Common myeloid progenitor, CD34-positive (primary cell): ENCODE results near the gene SPG7.
"Not testable (repeated sequence)": the region's sequence is repeated elsewhere in the genome, so short reads cannot be mapped to it uniquely, and the experiment has no call there.

Experiments
- CTCF ChIA-PET: fragments of 350-600 bp; sonication (Branson Sonifier 250); formaldehyde crosslinking; loops from one replicate; lab custom pipeline; 2021; ENCODE audit warnings: antibody characterized with exemption; lab: Charles Lee
- POLR2A ChIA-PET: fragments of 350-600 bp; sonication (Branson Sonifier 250); formaldehyde crosslinking; loops from one replicate; lab custom pipeline; 2021; ENCODE audit warnings: antibody characterized with exemption; lab: Charles Lee
- DNase-seq, 3 donors: peaks; one replicate each; pipeline versions ENCODE4 v3.0.0 to v3.0.0-alpha.2; 2013
- H3K27ac ChIP-seq, 2 experiments: 1 replicate in 1 of 2; 2 replicates in 1 of 2; pipeline ENCODE4 v1.7.0; 2013; ENCODE audit warnings: inconsistent platforms in 2 of 2, low read length in 2 of 2, mild to moderate bottlenecking in 2 of 2, low read depth in 1 of 2, moderate library complexity in 1 of 2; ENCODE audit not compliant: severe bottlenecking in 2 of 2, insufficient read depth in 1 of 2, poor library complexity in 1 of 2
- H3K27me3 ChIP-seq, 5 experiments: replicated peaks in 2 of 5; 1 replicate in 3 of 5; 2 replicates in 2 of 5; pipeline versions ENCODE4 v1.6.1 to v1.7.0; 2013; ENCODE audit warnings: low read length in 4 of 5, mild to moderate bottlenecking in 2 of 5, moderate library complexity in 2 of 5, inconsistent platforms in 1 of 5; ENCODE audit not compliant: insufficient read depth in 5 of 5, control insufficient read depth in 4 of 5
- H3K36me3 ChIP-seq, 4 experiments: 1 replicate in 2 of 4; 2 replicates in 2 of 4; pipeline versions ENCODE4 v1.6.1 to v1.7.0; 2013; ENCODE audit warnings: low read length in 3 of 4, control low read depth in 1 of 4, mild to moderate bottlenecking in 1 of 4; ENCODE audit not compliant: control insufficient read depth in 4 of 4, insufficient read depth in 4 of 4
- H3K4me1 ChIP-seq, 4 experiments: 1 replicate in 3 of 4; 2 replicates in 1 of 4; pipeline versions ENCODE4 v1.6.1 to v1.7.1; 2013; ENCODE audit warnings: low read length in 3 of 4, mild to moderate bottlenecking in 3 of 4, control low read depth in 1 of 4, inconsistent platforms in 1 of 4, moderate library complexity in 1 of 4; ENCODE audit not compliant: control insufficient read depth in 4 of 4, insufficient read depth in 4 of 4; ENCODE audit errors: control extremely low read depth in 1 of 4
- H3K4me3 ChIP-seq, 7 experiments: 1 replicate in 4 of 7; 2 replicates in 3 of 7; pipeline versions ENCODE4 v1.5.1 to v1.7.0; 2013; ENCODE audit warnings: mild to moderate bottlenecking in 7 of 7, low read length in 6 of 7, moderate library complexity in 6 of 7, inconsistent platforms in 2 of 7, low read depth in 2 of 7, control low read depth in 1 of 7; ENCODE audit not compliant: insufficient read depth in 4 of 7, control insufficient read depth in 1 of 7; ENCODE audit errors: extremely low read depth in 1 of 7
- H3K9me3 ChIP-seq, 5 experiments: 1 replicate in 4 of 5; 2 replicates in 1 of 5; pipeline versions ENCODE4 v1.6.1 to v1.7.1; 2013; ENCODE audit warnings: low read length in 4 of 5, mild to moderate bottlenecking in 2 of 5, inconsistent platforms in 1 of 5, low read depth in 1 of 5, moderate library complexity in 1 of 5; ENCODE audit not compliant: control insufficient read depth in 4 of 5, insufficient read depth in 2 of 5; ENCODE audit errors: control extremely low read depth in 1 of 5
- WGBS: methylation state at CpG from one replicate; pipeline ENCODE4 v1.1.5; 2013; ENCODE audit not compliant: insufficient coverage; 5-methylcytosine and 5-hydroxymethylcytosine counted together

SPG7 gene

DNA sequence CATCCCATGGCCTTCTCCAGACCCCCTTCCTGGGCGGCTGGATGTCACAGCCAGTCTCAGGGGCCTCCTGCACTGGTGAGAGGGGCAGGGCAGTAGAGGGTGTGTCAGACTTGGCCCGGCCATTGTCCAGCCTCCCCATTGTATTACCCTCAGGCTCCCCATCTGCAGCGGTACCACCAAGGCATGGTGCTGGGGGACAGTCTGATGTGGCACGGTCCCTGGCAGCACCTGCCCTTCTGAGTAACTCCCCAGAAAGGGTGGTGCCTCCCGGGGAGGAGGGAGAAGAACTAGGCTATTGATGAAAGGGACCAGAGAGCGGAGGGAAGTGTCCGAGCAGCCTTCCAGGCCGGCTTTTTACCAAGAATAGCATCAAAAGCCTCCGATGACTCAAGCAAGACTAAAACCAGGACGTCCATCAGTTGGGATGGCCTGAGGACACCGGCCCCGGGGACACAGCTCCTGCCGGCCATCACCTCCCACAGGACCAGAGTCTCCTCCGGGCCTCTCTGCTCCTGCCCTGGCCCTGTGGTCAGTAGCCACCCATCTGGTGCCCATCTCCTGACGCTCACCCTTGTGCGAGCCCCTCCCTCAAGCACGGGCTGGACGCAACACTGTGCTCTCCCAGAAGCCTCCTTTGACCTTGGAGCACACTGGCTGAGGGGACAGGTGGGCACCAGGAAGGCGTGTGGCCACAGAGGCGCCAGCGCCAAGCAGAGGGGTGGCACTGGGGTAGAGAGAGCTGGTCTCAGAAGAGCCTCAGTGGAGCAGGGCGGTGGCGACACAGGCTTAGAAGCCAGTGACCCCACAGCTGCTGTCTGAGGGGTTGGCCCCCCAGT lies 61.5 kb downstream of the SPG7 start:
- WGBS: 98% methylated on average over 20 of the region's 23 CpGs
- Histone ChIP-seq H3K27me3 (peaks cover 0 to 11% (median 0%) of the 10 kb centered on the region in 5 experiments), H3K36me3 (peaks cover 0 to 5% (median 2%) of the 10 kb centered on the region in 4 experiments), H3K4me1 (peaks cover 0 to 45% (median 41%) of the 10 kb centered on the region in 4 experiments), H3K27ac (no peak overlapping the region), H3K4me3 (no peak overlapping the region), H3K9me3 (no peaks in the 10 kb centered on the region)
- ChIA-PET POLR2A (interaction anchor here (0.6 kb wide), 2 partner anchors 33 to 41 kb away, joined by 3 to 4 read pairs; no protein-coding TSS in a partner anchor), CTCF (interaction anchor here (1.3 kb wide), 1 partner anchor 18 kb away, joined by 3 read pairs; no protein-coding TSS in a partner anchor)
- no peak for DNase-seq

DNA sequence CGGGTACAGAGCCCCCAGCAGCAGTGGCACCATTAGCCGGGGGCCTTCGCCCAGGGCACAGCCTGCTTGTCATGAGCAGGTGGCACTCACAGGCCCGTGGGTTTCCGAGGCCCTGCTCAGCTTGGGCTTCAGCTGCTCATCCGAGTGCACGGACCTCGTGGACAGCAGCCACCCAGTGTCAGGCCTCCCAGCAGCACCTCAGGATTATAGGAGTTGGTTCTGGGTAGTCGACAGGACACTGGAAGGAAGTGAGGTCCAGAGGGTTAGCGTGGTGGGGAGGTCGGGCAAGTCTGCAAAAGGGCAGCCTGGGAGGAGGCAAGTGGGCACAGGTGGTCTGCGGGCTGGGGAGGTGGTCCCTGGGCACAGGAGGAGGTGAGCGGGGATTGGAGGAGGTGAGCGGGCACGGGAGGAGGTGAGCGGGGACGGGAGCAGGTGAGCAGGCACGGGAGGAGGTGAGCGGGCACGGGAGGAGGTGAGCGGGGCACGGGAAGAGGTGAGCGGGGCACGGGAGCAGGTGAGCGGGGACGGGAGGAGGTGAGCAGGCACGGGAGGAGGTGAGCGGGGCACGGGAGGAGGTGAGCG lies 62.2 kb downstream of the SPG7 start:
- CTCF ChIA-PET: no interaction called here
- 87% methylated on average over 16 of the region's 30 CpGs for WGBS

DNA sequence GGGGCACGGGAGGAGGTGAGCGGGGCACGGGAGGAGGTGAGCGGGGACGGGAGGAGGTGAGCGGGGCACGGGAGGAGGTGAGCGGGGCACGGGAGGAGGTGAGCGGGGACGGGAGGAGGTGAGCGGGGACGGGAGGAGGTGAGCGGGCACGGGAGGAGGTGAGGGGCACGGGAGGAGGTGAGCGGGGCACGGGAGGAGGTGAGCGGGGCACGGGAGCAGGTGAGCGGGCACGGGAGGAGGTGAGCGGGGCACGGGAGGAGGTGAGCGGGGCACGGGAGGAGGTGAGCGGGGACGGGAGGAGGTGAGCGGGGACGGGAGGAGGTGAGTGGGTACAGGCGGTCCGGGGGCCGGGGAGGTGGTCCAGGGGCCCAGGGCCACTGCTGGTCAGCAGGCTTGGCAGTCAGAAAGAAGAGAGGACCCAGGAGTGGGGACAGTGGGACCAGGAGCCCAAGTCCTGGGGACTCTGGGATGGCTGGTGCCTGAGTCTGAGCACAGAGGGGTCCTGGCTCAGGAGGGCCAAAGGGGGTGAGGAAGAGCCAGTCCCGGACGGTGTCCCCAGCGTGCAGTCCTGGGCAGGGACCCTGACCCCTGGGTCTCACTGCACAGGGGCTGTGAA lies 62.9 kb downstream of the SPG7 start:
- H3K27ac ChIP-seq, DNase-seq, CTCF ChIA-PET, POLR2A ChIA-PET, H3K4me3 ChIP-seq, H3K36me3 ChIP-seq, H3K9me3 ChIP-seq: not testable (repeated sequence)
- WGBS: 95% methylated on average over 20 of the region's 36 CpGs
- Histone ChIP-seq H3K27me3 (peaks cover 0 to 24% (median 2%) of the 10 kb centered on the region in 5 experiments), H3K4me1 (peaks cover 0 to 39% (median 37%) of the 10 kb centered on the region in 4 experiments)

More for the DNA sequence above, 62.2 kb downstream of the SPG7 start:
- DNase-seq: no peak
- Histone ChIP-seq H3K4me1 (peaks cover 0 to 45% (median 40%) of the 10 kb centered on the region in 4 experiments), H3K27me3 (peaks cover 0 to 18% (median 2%) of the 10 kb centered on the region in 5 experiments), H3K36me3 (peaks cover 0 to 5% (median 0%) of the 10 kb centered on the region in 4 experiments), H3K9me3 (no peaks in the 10 kb centered on the region), H3K4me3 (no peak overlapping the region), H3K27ac (no peak overlapping the region)
- POLR2A ChIA-PET: interaction anchor here (0.6 kb wide), 2 partner anchors 32 to 42 kb away, joined by 3 to 4 read pairs; no protein-coding TSS in a partner anchor

DNA sequence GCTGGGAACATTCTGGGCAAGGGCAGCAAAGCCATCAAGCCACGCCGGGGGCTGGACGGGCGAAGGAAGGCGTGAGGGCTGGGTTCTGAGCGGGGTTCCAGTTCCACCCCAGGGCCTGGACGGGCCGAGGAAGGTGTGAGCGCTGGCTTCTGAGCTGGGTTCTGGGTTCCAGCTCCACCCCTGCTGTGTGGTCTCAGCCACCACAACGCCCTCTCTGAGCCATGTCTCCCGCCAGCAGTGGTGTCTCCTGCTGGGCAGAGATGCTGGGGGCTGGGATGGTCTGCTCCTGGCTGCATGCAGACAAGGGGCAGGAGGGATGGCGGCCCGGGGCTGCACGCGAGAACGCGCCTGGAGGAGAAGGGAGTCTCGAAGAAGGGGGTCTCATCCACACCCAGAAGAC lies 63.4 kb downstream of the SPG7 start:
- ChIA-PET POLR2A (no interaction called here), CTCF (no interaction called here)
- H3K27ac ChIP-seq: no peak overlapping the region
- WGBS: 90% methylated on average over 16 of the region's 18 CpGs
- no peak for DNase-seq
- peaks cover 0 to 39% (median 36%) of the 10 kb centered on the region in 4 experiments for H3K4me1 ChIP-seq
- H3K4me3 ChIP-seq: no peak overlapping the region
- H3K9me3 ChIP-seq: no peaks in the 10 kb centered on the region
- peaks cover 0 to 29% (median 2%) of the 10 kb centered on the region in 5 experiments for H3K27me3 ChIP-seq
- H3K36me3 ChIP-seq: peaks cover 0 to 5% (median 0%) of the 10 kb centered on the region in 4 experiments

DNA sequence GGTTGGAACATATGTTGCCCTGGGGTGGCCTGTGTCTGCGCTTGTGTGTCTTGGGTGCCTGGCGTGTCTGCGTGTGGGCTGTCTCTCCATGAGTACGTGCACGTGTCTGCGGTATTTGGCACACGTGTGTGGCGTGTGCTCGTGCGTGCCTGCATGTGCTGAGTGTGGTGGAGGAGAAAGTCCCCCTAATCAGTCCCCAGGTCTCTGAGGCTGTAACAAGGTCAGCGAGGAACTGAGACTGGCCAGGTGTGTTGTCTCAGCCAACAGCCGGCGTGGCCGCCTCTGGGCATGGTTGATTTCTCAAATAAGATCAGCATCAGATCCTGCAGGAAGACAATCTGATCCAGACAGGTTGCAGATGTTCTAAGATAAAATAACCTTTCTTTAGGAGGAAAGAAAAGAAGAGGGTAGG lies 63.9 kb downstream of the SPG7 start:
- Histone ChIP-seq H3K27me3 (peaks cover 0 to 33% (median 2%) of the 10 kb centered on the region in 5 experiments), H3K36me3 (peaks cover 0 to 5% (median 0%) of the 10 kb centered on the region in 4 experiments)
- CTCF ChIA-PET: no interaction called here

DNA sequence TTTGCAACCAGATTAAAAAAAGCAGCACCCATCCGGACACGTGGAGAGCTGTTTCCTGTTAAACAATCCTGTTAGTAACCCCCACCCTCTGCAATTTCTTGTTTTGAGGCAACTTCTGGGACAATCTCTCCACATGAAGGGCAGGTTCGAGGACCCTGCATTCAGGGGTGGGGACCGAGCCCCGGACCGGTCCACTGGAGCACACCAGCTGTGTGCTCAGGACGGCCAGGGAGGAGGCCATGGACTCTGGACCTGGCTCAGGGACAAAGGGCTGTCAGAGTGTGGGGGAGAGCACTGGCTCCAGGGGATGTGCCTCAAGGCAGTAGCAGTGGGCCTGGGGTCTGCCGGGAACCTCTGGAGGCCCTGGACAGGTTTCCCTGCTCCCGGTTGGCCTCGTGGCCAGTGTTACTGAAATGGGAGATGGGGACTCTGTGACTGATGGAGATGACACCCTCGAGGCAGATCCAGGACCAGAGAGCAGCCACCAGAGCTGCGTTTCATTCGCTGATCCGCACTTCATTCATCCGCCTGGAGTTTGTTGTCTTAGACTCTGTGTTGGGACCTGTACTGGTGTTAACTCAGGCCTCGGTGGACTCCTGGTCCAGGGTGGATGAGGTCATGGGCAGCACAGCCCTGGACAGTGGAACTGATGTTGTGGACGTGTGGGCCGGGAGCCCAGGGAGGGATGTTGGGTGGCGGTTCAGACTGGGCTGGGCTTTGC lies 64.4 kb downstream of the SPG7 start:
- CTCF ChIA-PET: no interaction called here

More for the DNA sequence above, 63.9 kb downstream of the SPG7 start:
- POLR2A ChIA-PET: no interaction called here
- peak; percentile 34 to 85 (median 81) for DNase-seq
- WGBS: 16% methylated on average over 7 of the region's 14 CpGs
- no peak overlapping the region for H3K27ac ChIP-seq
- peaks cover 0 to 39% (median 36%) of the 10 kb centered on the region in 4 experiments for H3K4me1 ChIP-seq
- H3K4me3 ChIP-seq: peak overlapping the region in 1 of 7 experiments; percentile 14
- peaks cover 0 to 4% (median 0%) of the 10 kb centered on the region in 5 experiments for H3K9me3 ChIP-seq

More for the DNA sequence above, 64.4 kb downstream of the SPG7 start:
- H3K4me1 ChIP-seq: peaks cover 0 to 39% (median 36%) of the 10 kb centered on the region in 4 experiments
- POLR2A ChIA-PET: no interaction called here
- H3K27me3 ChIP-seq: peaks cover 0 to 39% (median 2%) of the 10 kb centered on the region in 5 experiments
- H3K4me3 ChIP-seq: no peak overlapping the region
- peaks cover 0 to 6% (median 0%) of the 10 kb centered on the region in 5 experiments for H3K9me3 ChIP-seq
- H3K27ac ChIP-seq: no peak overlapping the region
- H3K36me3 ChIP-seq: no peaks in the 10 kb centered on the region
- WGBS: 69% methylated on average over 19 of the region's 19 CpGs
- no peak for DNase-seq
